Liver (tissue), 3 donors: Measurements from ENCODE around the gene SLC6A3.

Experiments used
- CTCF ChIP-seq: fragments of 150-350 bp; IDR thresholded peaks from 2 replicates; pipeline ENCODE4 v1.5.1; 2017; ENCODE audit warnings: improper control_type of control experiment, low read depth, low read length; ENCODE audit not compliant: missing input control
- RAD21 ChIP-seq, 2 donors: IDR thresholded peaks; 2 replicates each; pipeline ENCODE4 v1.6.1; 2016; ENCODE audit warnings: antibody characterized with exemption in 2 of 2, mild to moderate bottlenecking in 2 of 2
- REST ChIP-seq: IDR thresholded peaks from 2 replicates; pipeline ENCODE4 v1.6.1; 2016; ENCODE audit warnings: antibody characterized with exemption, mild to moderate bottlenecking
- donor health status: healthy.
- donor health status: healthy.

- no peak for TF ChIP-seq CTCF
- peak in 1 of 2 donors; percentile 6 for TF ChIP-seq RAD21 (IDR thresholded peaks at IDR 0.05)
- TF ChIP-seq REST, result no peak
Observed at GRCh38 chr5:1477341-1477740, 32.1 kb upstream of the SLC6A3 start.
